Lung (tissue), 12 donors: ENCODE data around the gene SMIM5. TPM values are rescaled to one million over a fixed set of nuclear protein-coding genes. Genes with fewer than 3 reads are reported as not detected.

Experiments used
- ATAC-seq: fragments of 200-7000 bp; cut with Tn5 transposase; one replicate; pipeline ENCODE4 v1.9.1; 2020; ENCODE audit warnings: moderate number of reproducible peaks; ENCODE audit not compliant: insufficient read depth, low FRiP score
- DNase-seq, 3 donors: peaks; one replicate each; pipeline ENCODE4 v3.0.0-alpha.2; 2013 to 2017
- H3K27ac ChIP-seq, 2 donors: one replicate each; pipeline ENCODE4 v1.5.1; 2013; ENCODE audit warnings: mild to moderate bottlenecking in 2 of 2, moderate library complexity in 2 of 2, control low read depth in 1 of 2, inconsistent platforms in 1 of 2, low read depth in 1 of 2, low read length in 1 of 2
- H3K27me3 ChIP-seq, 3 donors: one replicate each; pipeline ENCODE4 v1.5.1; 2013; ENCODE audit warnings: low read length in 2 of 3; ENCODE audit not compliant: control insufficient read depth in 3 of 3, insufficient read depth in 3 of 3
- H3K36me3 ChIP-seq, 4 donors: one replicate each; pipeline ENCODE4 v1.5.1; 2013; ENCODE audit warnings: low read length in 4 of 4, mild to moderate bottlenecking in 1 of 4, moderate library complexity in 1 of 4; ENCODE audit not compliant: control insufficient read depth in 4 of 4, insufficient read depth in 4 of 4
- H3K4me1 ChIP-seq, 5 donors: one replicate each; pipeline ENCODE4 v1.5.1; 2013; ENCODE audit warnings: low read length in 5 of 5, mild to moderate bottlenecking in 2 of 5, moderate library complexity in 1 of 5; ENCODE audit not compliant: control insufficient read depth in 5 of 5, insufficient read depth in 5 of 5
- H3K4me3 ChIP-seq: one replicate; pipeline ENCODE4 v1.5.1; 2013; ENCODE audit warnings: mild to moderate bottlenecking, control low read depth, moderate library complexity
- H3K9ac ChIP-seq, 2 donors: one replicate each; pipeline ENCODE4 v1.5.1; 2013; ENCODE audit warnings: low read length in 2 of 2, control low read depth in 1 of 2; ENCODE audit not compliant: insufficient read depth in 1 of 2
- H3K9me3 ChIP-seq, 4 donors: one replicate each; pipeline ENCODE4 v1.5.1; 2013; ENCODE audit warnings: low read length in 3 of 4, mild to moderate bottlenecking in 1 of 4, moderate library complexity in 1 of 4; ENCODE audit not compliant: control insufficient read depth in 4 of 4, insufficient read depth in 3 of 4
- WGBS, 2 donors: extraction: QIAGEN DNeasy Blood & Tissue Kit; methylation state at CpG; one replicate each; pipeline ENCODE4 v1.1.7; 2013; 5-methylcytosine and 5-hydroxymethylcytosine counted together
- polyA plus RNA-seq, 2 donors: library from polyadenylated mRNA; stranded (reverse); fragments of 200-250 nt; gene quantifications; one replicate each; pipeline ENCODE4 v1.2.1, GENCODE V29; 2013
- total RNA-seq, 2 donors: library from RNA; depleted of rRNA in 1 of 2; stranded (reverse); fragments of >200 nt in 1 of 2; gene quantifications; one replicate each; pipeline ENCODE4 v1.2.1, GENCODE V29; 2014 to 2021
- TF ChIP-seq, protein P1 (sequence below): IDR thresholded peaks from 2 replicates; pipeline ENCODE4 v1.5.1; 2012; ENCODE audit warnings: mild to moderate bottlenecking; ENCODE audit errors: control extremely low read depth, extremely low read depth
- donor health status: control.
- donor health status: control.
- donor health status: Bipolar disorder and iron deficiency.
- donor health status: healthy.
- donor health status: DM: yes; HTN: yes; CAD: no.

The SMIM5 gene
- total and polyA plus RNA-seq, 4 donors: 2.2 to 7.5 (median 3.9) TPM

DNA sequence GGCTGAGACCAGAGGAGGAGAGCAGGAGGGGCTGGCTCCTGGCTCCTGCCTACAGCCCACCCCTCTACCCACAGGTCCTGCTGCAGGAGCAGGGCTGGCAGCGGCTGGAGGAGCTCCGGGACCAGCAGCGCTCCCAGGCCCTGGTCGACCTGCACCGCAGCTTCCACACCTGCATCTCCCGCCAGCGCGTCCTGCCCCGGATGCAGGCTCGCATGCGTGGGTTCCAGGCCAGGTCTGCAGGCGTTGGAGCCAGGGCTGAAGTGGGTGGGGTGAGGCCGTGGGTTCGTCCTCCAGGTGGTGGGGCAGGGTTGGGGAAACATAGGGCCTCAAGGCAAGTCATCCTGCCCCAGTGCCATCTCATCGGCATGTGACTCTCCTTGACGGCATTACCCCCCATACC, 27.4 kb upstream of the SMIM5 start:
- DNase-seq (no peak), ATAC-seq (no peak)
- H3K36me3 ChIP-seq: peaks cover 0 to 6% (median 4%) of the 10 kb centered on the region in 4 donors
- peaks cover 0 to 2% (median 0%) of the 10 kb centered on the region in 5 donors for H3K4me1 ChIP-seq
- H3K27ac ChIP-seq: no peak overlapping the region
- 87 to 89% methylated on average over 16 of the region's 16 CpGs for WGBS, 2 donors
- H3K9ac ChIP-seq: no peak overlapping the region
- no peaks in the 10 kb centered on the region for H3K9me3 ChIP-seq
- no peak overlapping the region for H3K4me3 ChIP-seq
- no peaks in the 10 kb centered on the region for H3K27me3 ChIP-seq
- TF ChIP-seq, protein P1, sequence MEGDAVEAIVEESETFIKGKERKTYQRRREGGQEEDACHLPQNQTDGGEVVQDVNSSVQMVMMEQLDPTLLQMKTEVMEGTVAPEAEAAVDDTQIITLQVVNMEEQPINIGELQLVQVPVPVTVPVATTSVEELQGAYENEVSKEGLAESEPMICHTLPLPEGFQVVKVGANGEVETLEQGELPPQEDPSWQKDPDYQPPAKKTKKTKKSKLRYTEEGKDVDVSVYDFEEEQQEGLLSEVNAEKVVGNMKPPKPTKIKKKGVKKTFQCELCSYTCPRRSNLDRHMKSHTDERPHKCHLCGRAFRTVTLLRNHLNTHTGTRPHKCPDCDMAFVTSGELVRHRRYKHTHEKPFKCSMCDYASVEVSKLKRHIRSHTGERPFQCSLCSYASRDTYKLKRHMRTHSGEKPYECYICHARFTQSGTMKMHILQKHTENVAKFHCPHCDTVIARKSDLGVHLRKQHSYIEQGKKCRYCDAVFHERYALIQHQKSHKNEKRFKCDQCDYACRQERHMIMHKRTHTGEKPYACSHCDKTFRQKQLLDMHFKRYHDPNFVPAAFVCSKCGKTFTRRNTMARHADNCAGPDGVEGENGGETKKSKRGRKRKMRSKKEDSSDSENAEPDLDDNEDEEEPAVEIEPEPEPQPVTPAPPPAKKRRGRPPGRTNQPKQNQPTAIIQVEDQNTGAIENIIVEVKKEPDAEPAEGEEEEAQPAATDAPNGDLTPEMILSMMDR: no peak

DNA sequence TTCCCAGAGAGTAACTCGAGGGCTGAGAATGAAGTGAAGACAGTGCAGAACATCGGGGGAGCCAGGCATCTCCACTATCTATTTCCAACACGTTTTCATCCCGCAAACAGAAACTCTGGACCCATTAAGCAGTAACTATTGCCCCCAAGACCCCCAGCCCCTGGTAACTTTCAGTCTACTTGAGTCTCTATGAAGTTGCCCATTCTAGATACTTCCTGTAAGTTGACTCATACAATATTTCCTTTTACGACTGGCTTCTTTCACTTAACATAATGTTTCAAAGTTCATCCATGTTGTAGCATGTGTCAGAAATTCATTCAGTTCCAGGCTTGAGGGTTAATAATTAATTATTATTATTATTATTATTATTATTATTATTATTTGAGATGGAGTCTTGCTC, 26.1 kb upstream of the SMIM5 start:
- Histone ChIP-seq H3K36me3 (peaks cover 0 to 11% (median 8%) of the 10 kb centered on the region in 4 donors), H3K9ac (no peak overlapping the region), H3K9me3 (no peaks in the 10 kb centered on the region), H3K4me3 (no peak overlapping the region), H3K4me1 (peaks cover 0 to 2% (median 0%) of the 10 kb centered on the region in 5 donors), H3K27ac (no peak overlapping the region), H3K27me3 (no peaks in the 10 kb centered on the region)
- no peak for ATAC-seq
- WGBS, 2 donors: 87 to 89% methylated on average over 5 of the region's 5 CpGs
- TF ChIP-seq, protein P1: no peak
- DNase-seq: no peak

DNA sequence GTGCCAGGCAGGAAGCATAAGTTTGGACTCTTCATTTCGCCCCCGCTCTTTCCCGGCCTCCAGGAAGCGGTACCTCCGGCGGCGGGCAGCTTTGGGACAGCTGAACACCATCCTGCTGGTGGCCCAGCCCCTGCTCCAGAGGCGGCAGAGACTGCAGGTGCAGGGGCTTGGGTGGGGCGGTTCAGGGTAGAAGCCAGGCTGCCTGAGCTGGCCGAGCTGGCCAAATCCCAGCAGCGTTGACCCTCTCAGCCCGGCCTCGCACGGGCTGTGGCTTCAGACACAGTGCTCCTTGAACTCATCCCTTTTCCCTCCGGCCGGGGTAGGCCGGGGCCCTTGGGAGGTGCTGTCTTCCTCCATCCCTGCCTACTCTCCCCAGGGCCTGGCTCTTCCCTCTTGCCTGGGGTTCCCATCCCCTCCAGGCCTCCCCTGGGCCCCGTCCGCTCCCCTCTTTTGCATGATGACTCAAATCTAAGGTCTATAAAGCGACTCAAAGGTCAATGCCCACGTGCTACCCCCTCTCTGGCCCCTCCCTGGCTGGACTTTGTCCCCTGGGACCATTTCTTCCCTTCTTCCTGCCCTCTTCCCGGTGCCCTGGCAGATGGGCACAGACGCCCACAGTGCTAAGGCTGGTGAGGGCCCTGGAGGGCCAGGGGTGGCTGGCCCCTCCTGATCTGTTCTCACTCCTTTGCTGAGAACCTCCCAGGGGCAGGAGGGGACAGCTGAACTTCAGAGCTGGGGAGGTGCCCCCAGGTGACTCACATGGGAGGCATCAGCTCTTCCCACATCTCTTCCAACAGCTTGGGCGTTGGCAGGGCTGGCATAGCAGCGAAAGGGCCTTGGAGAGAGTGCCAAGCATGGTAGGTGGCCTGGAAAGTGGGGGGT, 22.9 kb upstream of the SMIM5 start:
- Histone ChIP-seq H3K9me3 (no peaks in the 10 kb centered on the region), H3K4me3 (no peak overlapping the region), H3K27ac (no peak overlapping the region), H3K36me3 (peaks cover 0 to 40% (median 10%) of the 10 kb centered on the region in 4 donors), H3K27me3 (no peaks in the 10 kb centered on the region), H3K9ac (no peak overlapping the region), H3K4me1 (no peaks in the 10 kb centered on the region)
- WGBS, 2 donors: 92 to 94% methylated on average over 25 of the region's 25 CpGs
- no peak for DNase-seq
- TF ChIP-seq, protein P1: no peak
- ATAC-seq: no peak
